GM23338 (cell line): Measurements from ENCODE around the gene ROBO1.

Experiments
- CREB1 ChIP-seq: fragments of 250-450 bp; sonication (Bioruptor Pico); IDR thresholded peaks from 2 replicates; pipeline ENCODE4 v1.5.0; 2020; ENCODE audit warnings: low read depth, mild to moderate bottlenecking, moderate library complexity
- ETS1 ChIP-seq: IDR thresholded peaks from 2 replicates; pipeline ENCODE4 v1.6.1; 2016; ENCODE audit warnings: antibody characterized with exemption
- EZH2 ChIP-seq: fragments of 200-600 bp; sonication (generic); IDR thresholded peaks from one replicate; pipeline ENCODE4 v1.8.0; 2017; ENCODE audit warnings: antibody characterized with exemption, mild to moderate bottlenecking, low read depth; ENCODE audit not compliant: unreplicated experiment
- EZH2phosphoT487 ChIP-seq: fragments of 200-600 bp; sonication (generic); IDR thresholded peaks from one replicate; pipeline ENCODE4 v1.8.1; 2018; ENCODE audit warnings: antibody characterized with exemption; ENCODE audit not compliant: unreplicated experiment
- JUNB ChIP-seq: IDR thresholded peaks from one replicate; pipeline ENCODE4 v1.6.1; 2016; ENCODE audit warnings: antibody characterized with exemption; ENCODE audit not compliant: unreplicated experiment
- POLR2AphosphoS5 ChIP-seq: IDR thresholded peaks from 2 replicates; pipeline ENCODE4 v1.6.1; 2016; ENCODE audit warnings: antibody characterized with exemption, low read depth
- STAT1 ChIP-seq: IDR thresholded peaks from one replicate; pipeline ENCODE4 v1.6.1; 2016; ENCODE audit warnings: antibody characterized with exemption; ENCODE audit not compliant: unreplicated experiment
- ZNF114 ChIP-seq: fragments of 250-450 bp; sonication (Bioruptor Pico); IDR thresholded peaks from 2 replicates; pipeline ENCODE4 v1.5.0; 2020; ENCODE audit warnings: mild to moderate bottlenecking, moderate library complexity
- ZNF331 ChIP-seq: fragments of 250-450 bp; sonication (Bioruptor Pico); IDR thresholded peaks from 2 replicates; pipeline ENCODE4 v1.5.0; 2020; ENCODE audit warnings: low read depth, mild to moderate bottlenecking, moderate library complexity
- ZNF462 ChIP-seq: fragments of 250-450 bp; sonication (Bioruptor Pico); IDR thresholded peaks from 2 replicates; pipeline ENCODE4 v1.5.0; 2020; ENCODE audit warnings: mild to moderate bottlenecking, moderate library complexity
- TF ChIP-seq, protein P1 (sequence below), 2 experiments: fragments of 200-600 bp in 1 of 2; sonication (generic) in 1 of 2; conservative IDR thresholded peaks; 2 replicates each; pipeline versions ENCODE4 v1.5.1 to v1.6.1; 2016 to 2017; ENCODE audit warnings: antibody characterized with exemption in 2 of 2, low read depth in 2 of 2, mild to moderate bottlenecking in 2 of 2, moderate library complexity in 1 of 2
- TF ChIP-seq, protein P2 (sequence below): IDR thresholded peaks from one replicate; pipeline ENCODE4 v1.6.1; 2018; ENCODE audit warnings: antibody characterized with exemption; ENCODE audit not compliant: unreplicated experiment

- TF ChIP-seq, protein P1, sequence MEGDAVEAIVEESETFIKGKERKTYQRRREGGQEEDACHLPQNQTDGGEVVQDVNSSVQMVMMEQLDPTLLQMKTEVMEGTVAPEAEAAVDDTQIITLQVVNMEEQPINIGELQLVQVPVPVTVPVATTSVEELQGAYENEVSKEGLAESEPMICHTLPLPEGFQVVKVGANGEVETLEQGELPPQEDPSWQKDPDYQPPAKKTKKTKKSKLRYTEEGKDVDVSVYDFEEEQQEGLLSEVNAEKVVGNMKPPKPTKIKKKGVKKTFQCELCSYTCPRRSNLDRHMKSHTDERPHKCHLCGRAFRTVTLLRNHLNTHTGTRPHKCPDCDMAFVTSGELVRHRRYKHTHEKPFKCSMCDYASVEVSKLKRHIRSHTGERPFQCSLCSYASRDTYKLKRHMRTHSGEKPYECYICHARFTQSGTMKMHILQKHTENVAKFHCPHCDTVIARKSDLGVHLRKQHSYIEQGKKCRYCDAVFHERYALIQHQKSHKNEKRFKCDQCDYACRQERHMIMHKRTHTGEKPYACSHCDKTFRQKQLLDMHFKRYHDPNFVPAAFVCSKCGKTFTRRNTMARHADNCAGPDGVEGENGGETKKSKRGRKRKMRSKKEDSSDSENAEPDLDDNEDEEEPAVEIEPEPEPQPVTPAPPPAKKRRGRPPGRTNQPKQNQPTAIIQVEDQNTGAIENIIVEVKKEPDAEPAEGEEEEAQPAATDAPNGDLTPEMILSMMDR (conservative IDR thresholded peaks at IDR 0.05; ENCODE audit: low read depth in 2 of 2) = no peak
- TF ChIP-seq EZH2 (no peak), POLR2AphosphoS5 (no peak), EZH2phosphoT487 (no peak), ZNF114 (no peak), CREB1 (CRISPR knock-in tag) (no peak), STAT1 (no peak), ETS1 (no peak), JUNB (no peak), ZNF462 (CRISPR knock-in tag) (no peak), ZNF331 (no peak)
- TF ChIP-seq, protein P2, sequence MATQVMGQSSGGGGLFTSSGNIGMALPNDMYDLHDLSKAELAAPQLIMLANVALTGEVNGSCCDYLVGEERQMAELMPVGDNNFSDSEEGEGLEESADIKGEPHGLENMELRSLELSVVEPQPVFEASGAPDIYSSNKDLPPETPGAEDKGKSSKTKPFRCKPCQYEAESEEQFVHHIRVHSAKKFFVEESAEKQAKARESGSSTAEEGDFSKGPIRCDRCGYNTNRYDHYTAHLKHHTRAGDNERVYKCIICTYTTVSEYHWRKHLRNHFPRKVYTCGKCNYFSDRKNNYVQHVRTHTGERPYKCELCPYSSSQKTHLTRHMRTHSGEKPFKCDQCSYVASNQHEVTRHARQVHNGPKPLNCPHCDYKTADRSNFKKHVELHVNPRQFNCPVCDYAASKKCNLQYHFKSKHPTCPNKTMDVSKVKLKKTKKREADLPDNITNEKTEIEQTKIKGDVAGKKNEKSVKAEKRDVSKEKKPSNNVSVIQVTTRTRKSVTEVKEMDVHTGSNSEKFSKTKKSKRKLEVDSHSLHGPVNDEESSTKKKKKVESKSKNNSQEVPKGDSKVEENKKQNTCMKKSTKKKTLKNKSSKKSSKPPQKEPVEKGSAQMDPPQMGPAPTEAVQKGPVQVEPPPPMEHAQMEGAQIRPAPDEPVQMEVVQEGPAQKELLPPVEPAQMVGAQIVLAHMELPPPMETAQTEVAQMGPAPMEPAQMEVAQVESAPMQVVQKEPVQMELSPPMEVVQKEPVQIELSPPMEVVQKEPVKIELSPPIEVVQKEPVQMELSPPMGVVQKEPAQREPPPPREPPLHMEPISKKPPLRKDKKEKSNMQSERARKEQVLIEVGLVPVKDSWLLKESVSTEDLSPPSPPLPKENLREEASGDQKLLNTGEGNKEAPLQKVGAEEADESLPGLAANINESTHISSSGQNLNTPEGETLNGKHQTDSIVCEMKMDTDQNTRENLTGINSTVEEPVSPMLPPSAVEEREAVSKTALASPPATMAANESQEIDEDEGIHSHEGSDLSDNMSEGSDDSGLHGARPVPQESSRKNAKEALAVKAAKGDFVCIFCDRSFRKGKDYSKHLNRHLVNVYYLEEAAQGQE = no peak
These were observed 251.0 kb downstream of the ROBO1 start for GRCh38 chr3:79516795-79517194.
